Esophagus muscularis mucosa (tissue), 4 donors: ENCODE measurements around the gene ATP2A1. TPM values are rescaled to one million over a fixed set of nuclear protein-coding genes. Genes with fewer than 3 reads are reported as not detected.

Experiments used
- DNase-seq: peaks from one replicate; pipeline ENCODE4 v3.0.0-alpha.2; 2017; ENCODE audit errors: extremely low spot score
- H3K27ac ChIP-seq, 4 donors: fragments of 200-600 bp; sonication (generic); replicated peaks in 1 of 4; 1 replicate in 3 of 4; 2 replicates in 1 of 4; pipeline ENCODE4 v1.5.1; 2016 to 2019; ENCODE audit warnings: mild to moderate bottlenecking in 1 of 4
- H3K27me3 ChIP-seq, 4 donors: fragments of 200-600 bp; sonication (generic); one replicate each; pipeline versions ENCODE4 v1.5.1 to v1.6.0; 2016 to 2019
- H3K36me3 ChIP-seq, 4 donors: fragments of 200-600 bp; sonication (generic); one replicate each; pipeline ENCODE4 v1.5.1; 2016 to 2019
- H3K4me1 ChIP-seq, 4 donors: fragments of 200-600 bp; sonication (generic); one replicate each; pipeline ENCODE4 v1.5.1; 2016 to 2019
- H3K4me3 ChIP-seq, 4 donors: fragments of 200-600 bp; sonication (generic); 1 replicate in 2 of 4; 2 replicates in 2 of 4; pipeline ENCODE4 v1.5.1; 2016 to 2019; ENCODE audit warnings: mild to moderate bottlenecking in 4 of 4, moderate library complexity in 1 of 4
- H3K9me3 ChIP-seq, 4 donors: fragments of 200-600 bp; sonication (generic); 1 replicate in 3 of 4; 2 replicates in 1 of 4; pipeline ENCODE4 v1.5.1; 2016 to 2019
- CTCF ChIP-seq, 3 experiments: fragments of 200-600 bp in 2 of 3; fragments of 450-650 bp in 1 of 3; sonication (generic) in 2 of 3; IDR thresholded peaks; one replicate each; pipeline ENCODE4 v1.5.1; 2017 to 2019; ENCODE audit warnings: antibody characterized with exemption in 3 of 3, mild to moderate bottlenecking in 2 of 3, moderate library complexity in 1 of 3
- EP300 ChIP-seq: sonication (generic); formaldehyde crosslinking; IDR thresholded peaks from one replicate; pipeline ENCODE4 v1.6.1; 2017; ENCODE audit warnings: antibody characterized with exemption
- POLR2A ChIP-seq: fragments of 450-650 bp; IDR thresholded peaks from one replicate; pipeline ENCODE4 v1.6.1; 2017; ENCODE audit warnings: antibody characterized with exemption, moderate library complexity, mild to moderate bottlenecking, low read depth
- POLR2AphosphoS5 ChIP-seq, 2 donors: sonication (generic); formaldehyde crosslinking; IDR thresholded peaks; one replicate each; pipeline ENCODE4 v1.6.1; 2017; ENCODE audit warnings: antibody characterized with exemption in 2 of 2
- WGBS: methylation state at CpG from one replicate; pipeline ENCODE4 v1.1.5; 2018; 5-methylcytosine and 5-hydroxymethylcytosine counted together
- intact Hi-C: fragments of 100-400 bp; cut with DNase I; formaldehyde crosslinking; loops from one replicate; pipeline ENCODE4 v1.15.1; 2023
- total RNA-seq, 4 donors: library from RNA; depleted of rRNA; stranded (reverse); fragments of >200 nt; gene quantifications; one replicate each; pipeline versions ENCODE4 v1.1.0 to v1.2.1, GENCODE V29; 2016

ATP2A1 gene
- total RNA-seq, 4 donors from 2014 or later = 0.86 TPM; not detected in 3

- WGBS = 98% methylated on average over 5 of the region's 6 CpGs
- Histone ChIP-seq H3K36me3 (peaks cover 26 to 56% (median 53%) of the 10 kb centered on the region in 4 donors), H3K27ac (no peak overlapping the region), H3K27me3 (no peaks in the 10 kb centered on the region), H3K4me3 (no peak overlapping the region), H3K4me1 (peaks cover 6 to 17% (median 6%) of the 10 kb centered on the region in 4 donors), H3K9me3 (no peaks in the 10 kb centered on the region)
- intact Hi-C loops = no loop called here
- no peak for DNase-seq
- TF ChIP-seq POLR2A = no peak
- TF ChIP-seq CTCF (IDR thresholded peaks at IDR 0.05) = no peak
- no peak for TF ChIP-seq EP300
- TF ChIP-seq POLR2AphosphoS5 (IDR thresholded peaks at IDR 0.05) = no peak
These were observed 3.9 kb upstream of the ATP2A1 start for GRCh38 chr16:28874406-28874805.

DNA sequence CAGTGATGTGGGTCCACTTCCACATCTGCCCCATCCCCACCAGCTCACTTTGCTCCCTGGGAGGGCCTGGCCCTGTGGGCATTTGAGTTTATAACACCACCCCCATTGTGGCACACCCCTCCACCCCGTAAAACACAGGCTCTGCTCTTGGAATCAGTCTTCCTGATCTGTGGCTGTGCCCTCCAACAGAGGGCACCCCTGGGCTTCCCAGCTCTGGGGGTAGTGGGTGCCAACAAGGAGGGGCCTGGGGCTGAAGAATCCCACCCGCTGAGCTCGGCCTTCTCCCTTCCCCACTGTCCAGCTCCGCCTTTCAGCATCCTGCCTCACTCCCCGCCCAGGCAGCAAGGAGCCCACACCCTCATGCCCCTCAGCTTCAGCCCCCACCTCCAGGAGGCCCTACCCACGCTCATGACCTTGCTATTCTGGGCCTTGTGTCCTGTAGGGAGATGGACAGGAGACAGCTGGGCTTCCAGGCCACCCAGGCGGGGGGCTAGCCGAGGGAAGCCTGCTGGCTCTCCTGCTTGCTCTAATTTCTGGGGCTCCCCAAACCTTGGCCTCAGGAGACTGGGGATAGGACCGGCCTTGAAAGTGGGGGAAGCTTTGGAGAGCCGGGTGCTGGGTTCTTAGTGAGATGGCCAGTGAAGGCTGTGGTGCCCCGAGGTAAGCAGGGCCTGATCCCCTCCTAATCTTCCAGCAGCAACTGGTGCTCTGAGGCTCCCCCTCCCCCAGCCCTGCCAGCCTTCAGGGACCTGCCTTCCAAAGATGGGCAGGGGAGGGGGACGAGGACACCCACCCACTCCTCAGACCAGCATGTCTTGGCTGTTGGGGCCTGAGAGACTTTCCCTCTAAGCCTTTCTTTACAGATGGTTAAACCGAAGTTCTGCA, 2.9 kb upstream of the ATP2A1 start:
- DNase-seq = no peak
- WGBS = 56% methylated on average over 8 of the region's 13 CpGs
- intact Hi-C loops = loop anchor here (5.0 kb wide), 1 partner anchor 72 kb away; no protein-coding TSS in a partner anchor
- Histone ChIP-seq H3K4me1 (peaks cover 12 to 25% (median 14%) of the 10 kb centered on the region in 4 donors), H3K27me3 (peaks cover 0 to 5% (median 0%) of the 10 kb centered on the region in 4 donors), H3K9me3 (no peaks in the 10 kb centered on the region), H3K36me3 (peaks cover 16 to 46% (median 44%) of the 10 kb centered on the region in 4 donors), H3K4me3 (no peak overlapping the region), H3K27ac (no peak overlapping the region)
- TF ChIP-seq POLR2A (no peak), POLR2AphosphoS5 (IDR thresholded peaks at IDR 0.05) (no peak), CTCF (IDR thresholded peaks at IDR 0.05) (no peak)

DNA sequence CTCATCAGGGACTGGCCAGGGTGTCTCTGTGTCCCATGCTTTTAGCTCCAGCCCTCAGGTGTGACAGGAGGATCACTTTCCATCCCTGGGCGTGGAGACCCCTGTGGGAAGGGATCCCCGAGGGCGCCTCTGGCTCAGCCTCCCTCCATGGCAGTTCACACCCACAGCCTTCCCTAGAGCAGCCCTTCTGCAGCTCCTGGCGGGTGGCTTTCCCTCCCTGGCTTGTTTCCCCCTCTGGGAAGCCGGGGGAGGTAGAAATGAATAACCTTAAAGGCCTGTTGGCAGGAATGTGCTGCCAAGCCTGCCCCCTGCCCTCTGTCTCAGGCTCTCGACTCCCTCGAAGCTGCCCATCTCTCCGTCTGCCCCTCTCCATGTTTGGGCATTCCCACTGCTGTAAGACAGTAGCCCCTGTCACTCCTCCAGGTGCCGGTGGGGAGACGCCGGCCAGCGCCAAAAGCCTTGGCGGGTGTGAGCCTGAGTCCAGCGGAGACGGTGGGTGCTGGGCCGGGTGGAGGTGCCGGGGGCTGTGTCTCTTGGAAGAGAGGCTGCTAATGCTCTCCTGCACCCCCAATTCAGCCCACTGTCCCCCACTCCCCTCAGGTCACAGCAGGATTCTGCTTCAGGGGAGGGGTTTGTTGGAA, 2.1 kb upstream of the ATP2A1 start:
- Histone ChIP-seq H3K9me3 (no peaks in the 10 kb centered on the region), H3K36me3 (peaks cover 9 to 39% (median 36%) of the 10 kb centered on the region in 4 donors), H3K27me3 (peaks cover 0 to 13% (median 1%) of the 10 kb centered on the region in 4 donors), H3K4me3 (no peak overlapping the region), H3K27ac (no peak overlapping the region), H3K4me1 (peaks cover 14 to 29% (median 17%) of the 10 kb centered on the region in 4 donors)
- DNase-seq = no peak
- intact Hi-C loops = loop anchor here (5.0 kb wide), 1 partner anchor 71 kb away; no protein-coding TSS in a partner anchor
- WGBS = 49% methylated on average over 7 of the region's 17 CpGs
- TF ChIP-seq POLR2A (no peak), POLR2AphosphoS5 (IDR thresholded peaks at IDR 0.05) (no peak), CTCF (IDR thresholded peaks at IDR 0.05) (no peak), EP300 (no peak)

DNA sequence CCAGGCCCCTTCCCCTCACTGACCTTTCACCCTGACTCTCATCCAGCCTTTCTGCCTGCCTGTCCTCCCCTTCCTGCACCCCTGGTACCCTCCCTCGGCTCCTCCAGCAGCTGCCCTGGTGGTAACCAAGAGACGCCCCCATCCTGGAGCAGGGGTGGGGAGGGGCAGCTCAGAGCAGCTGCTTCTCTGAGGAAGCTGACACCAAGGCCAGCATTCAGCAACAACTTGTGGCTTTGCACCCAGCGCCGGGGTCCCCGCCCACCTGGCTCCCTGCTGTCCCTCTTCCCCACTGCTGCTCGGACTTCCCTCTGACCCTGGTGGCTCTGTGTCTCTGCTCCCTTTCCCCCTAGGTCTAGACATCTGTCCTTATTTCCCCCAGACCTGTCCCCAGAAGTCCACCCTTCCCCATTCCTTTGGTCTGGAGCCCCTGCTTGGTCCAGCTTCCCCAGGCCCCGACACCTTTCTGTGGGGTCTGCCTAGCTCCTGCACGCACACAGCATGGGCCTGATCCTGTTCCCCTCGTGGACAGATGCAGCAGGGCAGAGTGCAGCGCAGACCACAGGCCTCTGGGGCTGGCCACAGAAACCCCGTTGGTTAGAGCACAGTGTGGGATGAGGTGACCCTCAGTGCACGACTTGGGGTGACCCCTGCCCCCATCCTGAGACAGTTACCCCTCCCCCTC, 1.2 kb upstream of the ATP2A1 start:
- WGBS = 47% methylated on average over 12 of the region's 12 CpGs
- TF ChIP-seq EP300 (no peak), CTCF (IDR thresholded peaks at IDR 0.05) (no peak), POLR2AphosphoS5 (IDR thresholded peaks at IDR 0.05) (no peak)
- no peak for DNase-seq
- Histone ChIP-seq H3K4me3 (no peak overlapping the region), H3K4me1 (peaks cover 14 to 29% (median 17%) of the 10 kb centered on the region in 4 donors), H3K27me3 (peaks cover 0 to 20% (median 1%) of the 10 kb centered on the region in 4 donors), H3K27ac (no peak overlapping the region), H3K36me3 (peaks cover 3 to 29% (median 26%) of the 10 kb centered on the region in 4 donors), H3K9me3 (no peaks in the 10 kb centered on the region)
- intact Hi-C loops = loop anchor here (5.0 kb wide), 1 partner anchor 70 kb away; no protein-coding TSS in a partner anchor
